DMS 273 (cell line): Measurements from ENCODE around the gene PRPS1L1.

Source experiments
- DNase-seq: peaks from one replicate; lab custom pipeline; 2025; ENCODE audit not compliant: unreplicated experiment; lab: John Stamatoyannopoulos, UW

PRPS1L1 gene

DNA sequence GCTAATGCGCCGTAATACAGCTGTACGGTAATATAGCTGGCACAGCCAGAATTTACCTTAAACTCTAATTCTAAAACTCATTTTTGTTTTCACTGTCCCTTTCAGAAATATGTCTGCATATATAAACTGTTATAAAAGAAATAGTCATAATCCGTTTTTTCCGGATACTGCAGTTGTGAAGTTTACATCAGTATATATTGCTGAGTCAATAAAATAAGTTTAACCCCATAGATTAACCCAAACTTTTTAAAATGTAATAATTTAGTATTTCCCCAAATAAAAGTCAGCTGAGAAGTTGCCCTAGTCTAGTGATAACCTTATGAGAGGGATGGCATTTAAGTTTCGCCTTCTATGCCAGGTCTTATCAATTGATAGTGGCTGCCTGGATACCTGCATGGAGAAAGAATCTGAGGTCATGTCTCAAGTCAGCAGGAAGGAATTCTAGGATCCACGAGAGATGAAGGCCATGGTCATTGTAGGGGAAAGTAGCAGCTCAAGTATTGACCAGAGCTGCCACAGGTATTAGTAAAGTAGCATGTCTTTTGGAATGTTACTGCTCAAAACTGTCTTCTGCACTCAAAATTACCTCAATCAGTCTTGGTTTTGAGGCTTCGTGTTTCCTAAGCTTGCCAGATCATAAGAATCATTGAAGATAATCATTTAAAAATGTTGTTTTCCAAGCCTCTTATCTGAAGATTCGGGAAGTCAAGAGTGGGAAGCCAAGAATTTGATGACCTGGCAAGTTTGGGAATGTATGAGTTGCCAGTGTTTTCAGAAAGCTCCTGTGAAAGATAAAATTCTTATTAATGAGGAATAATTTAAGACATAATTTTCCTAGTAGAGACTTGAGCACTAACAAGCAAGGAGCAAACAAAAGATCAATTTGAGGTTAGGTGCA lies 10.8 kb downstream of the PRPS1L1 start:
- DNase-seq: no peak

DNA sequence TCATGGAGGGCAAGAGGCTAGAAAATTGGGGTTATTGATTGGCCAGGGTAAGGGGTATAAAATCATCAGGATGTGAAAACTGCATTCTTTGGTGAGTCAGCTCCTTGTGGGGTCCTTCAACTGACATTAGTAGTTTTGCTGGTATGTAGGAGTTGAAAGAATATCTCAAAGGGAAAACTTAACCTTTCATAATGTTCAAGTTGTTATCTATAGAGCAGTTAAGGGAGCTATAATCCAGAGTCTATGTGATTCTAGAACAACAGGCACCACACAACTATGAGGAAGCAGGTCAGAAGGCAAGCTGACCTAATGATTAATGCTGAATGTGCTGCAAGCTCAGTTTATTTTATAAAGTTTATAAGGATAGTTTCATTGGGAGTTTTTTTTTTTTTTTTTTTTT lies 13.7 kb downstream of the PRPS1L1 start:
- no peak for DNase-seq

DNA sequence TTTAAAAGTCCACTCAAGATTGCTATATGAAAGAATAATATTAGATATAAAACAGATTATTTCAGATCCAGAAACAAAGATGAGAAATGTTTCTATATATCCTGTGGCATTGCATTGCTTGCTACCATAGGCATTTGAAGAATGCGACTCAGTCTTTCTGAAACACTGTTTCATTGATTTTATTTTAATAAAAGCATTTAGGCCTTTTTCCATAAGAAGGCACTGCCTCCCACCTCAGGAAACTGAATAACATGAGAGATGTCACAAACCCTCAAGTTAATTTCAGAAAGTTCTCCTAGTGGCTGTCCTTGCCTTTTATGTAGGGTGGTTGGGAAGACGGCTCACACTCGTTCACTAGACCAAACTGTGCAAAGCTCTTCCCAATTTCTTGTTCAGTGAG lies 23.3 kb downstream of the PRPS1L1 start:
- DNase-seq: no peak

DNA sequence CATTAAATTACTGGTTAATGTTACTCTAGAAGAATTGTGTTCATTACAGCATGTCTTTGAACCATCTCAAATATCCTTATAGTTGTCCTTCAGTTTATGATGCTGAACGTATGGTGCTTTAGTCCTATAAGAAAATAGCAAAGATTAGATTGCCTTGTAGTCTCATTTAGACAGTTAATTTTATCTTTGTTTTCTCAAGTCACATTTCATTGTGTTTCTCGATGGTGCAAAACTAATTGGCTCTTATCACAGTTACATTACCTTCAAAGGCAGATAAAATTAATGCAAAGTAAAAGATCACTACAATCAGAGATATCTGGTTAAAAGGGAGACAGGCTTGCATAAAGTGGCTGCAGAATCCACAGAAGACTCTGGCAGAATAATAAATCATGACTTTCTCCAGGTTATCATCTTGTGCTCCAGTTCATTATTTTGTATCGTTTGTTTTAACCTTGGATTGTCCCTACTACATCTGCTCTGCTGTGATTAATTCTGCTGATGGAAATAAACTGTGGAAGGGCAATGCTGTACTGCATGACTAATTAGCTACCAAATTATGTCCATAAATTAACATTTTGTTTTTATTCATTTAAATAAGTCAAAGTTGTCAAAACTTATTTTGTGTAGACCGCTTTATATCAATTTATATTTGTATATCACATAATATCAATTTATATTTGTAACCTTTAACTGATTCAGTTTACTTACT lies 24.2 kb downstream of the PRPS1L1 start:
- DNase-seq: no peak

DNA sequence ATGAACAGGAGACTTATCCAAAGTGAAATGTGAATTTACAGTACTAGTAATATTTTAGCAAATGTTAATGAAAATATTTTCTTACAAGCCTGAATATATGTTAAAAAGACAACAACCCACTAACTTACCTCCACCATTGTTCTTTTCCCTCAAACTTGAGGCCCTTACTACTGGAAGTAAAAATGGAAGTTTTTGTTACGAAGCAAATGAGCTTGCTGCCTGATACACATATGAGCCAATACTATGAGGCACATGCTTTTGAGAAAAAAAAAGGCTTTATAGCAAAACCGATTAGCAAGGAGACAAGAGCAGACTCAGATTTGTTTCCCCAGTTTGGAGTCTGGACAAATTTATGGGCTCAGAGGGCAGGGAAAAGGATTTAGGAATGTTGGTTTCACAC lies 29.0 kb downstream of the PRPS1L1 start:
- no peak for DNase-seq

DNA sequence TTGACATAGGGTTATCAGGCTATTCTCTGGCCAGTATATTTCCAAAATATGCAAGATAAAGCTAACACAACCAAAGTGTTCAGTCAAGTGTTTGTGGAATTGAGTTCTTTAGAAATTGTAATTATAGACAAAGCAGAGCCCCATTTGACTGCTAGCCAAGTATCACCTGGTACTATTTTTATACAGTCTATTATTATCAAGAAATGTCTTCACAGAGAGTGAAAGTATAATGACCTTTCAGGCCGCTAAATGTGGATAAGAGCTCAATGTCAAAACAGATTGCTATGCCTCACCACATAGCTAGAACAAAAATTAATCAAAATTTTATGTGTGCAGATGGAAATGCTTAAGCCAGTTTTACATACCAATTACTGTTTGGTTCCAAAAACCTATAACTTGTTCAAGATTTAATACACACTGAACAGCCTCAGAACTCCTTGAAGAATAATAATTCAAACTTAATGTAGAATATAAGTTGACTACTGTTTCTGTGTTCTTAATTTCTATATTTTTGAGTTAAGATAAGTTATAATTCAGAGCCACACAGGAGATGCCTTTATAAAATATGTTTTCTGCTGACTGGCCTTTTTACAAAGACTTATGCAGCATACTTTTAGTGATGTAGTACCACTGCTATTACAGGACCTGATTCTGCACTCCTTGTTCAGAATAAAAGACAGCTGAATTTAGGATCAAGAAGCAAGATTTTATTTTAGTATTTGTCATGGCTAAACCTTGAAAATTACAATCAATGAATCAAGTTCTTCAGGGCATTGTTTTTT lies 31.0 kb downstream of the PRPS1L1 start:
- DNase-seq: no peak

DNA sequence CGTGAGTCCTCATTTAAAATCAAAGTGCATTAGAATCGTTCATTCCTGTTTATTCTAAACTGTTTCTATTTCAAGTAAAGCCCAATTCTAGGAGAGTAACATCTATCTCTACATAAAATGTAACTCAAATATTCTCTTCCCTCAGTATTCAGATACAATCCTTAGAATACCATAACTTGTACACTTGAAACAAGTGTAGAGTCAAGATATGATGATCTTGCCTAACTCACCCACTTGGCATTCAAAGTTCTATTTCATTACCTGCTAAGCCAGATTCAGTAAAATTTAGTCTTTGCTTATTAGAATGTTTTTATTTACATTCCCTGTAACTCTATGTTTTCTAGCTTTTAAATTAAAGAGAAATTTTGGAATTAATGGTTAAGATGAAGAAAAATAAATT lies 31.6 kb downstream of the PRPS1L1 start:
- DNase-seq: no peak

DNA sequence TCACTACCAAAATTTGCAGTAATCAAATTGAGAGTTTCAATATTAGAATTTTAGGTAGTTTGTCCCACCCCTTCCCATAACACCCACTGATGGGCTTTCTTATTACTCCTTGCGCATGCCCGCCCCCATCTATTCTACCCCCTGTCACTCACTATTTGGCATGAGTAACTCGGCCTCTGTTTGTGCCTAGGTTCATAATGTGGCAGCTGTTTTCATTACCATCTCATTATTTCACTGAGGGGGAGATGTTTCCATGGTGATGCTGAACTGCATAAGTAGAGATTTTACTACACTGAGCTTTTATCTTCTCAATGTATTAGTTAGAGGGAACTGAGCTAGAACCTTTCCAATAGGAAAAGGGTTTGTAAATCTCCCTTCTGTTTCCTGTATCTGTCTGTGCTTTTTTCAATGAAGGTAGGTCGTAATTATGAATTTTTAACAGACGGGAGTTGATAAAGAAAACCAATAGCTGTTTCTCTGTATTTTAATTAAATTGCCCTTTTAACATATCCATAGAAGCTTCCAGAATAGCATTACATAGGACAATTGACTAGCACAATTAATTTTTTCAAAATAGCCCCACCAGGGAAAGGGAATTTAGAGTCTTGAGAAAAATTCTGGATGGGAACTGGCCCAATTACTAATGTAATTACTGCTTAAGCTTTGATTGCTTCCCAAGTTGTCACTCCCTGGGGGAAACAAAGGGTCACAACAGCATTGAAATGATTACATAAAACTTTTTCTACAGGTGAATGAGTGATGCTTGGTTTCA lies 33.4 kb downstream of the PRPS1L1 start:
- DNase-seq: peak; percentile 61

DNA sequence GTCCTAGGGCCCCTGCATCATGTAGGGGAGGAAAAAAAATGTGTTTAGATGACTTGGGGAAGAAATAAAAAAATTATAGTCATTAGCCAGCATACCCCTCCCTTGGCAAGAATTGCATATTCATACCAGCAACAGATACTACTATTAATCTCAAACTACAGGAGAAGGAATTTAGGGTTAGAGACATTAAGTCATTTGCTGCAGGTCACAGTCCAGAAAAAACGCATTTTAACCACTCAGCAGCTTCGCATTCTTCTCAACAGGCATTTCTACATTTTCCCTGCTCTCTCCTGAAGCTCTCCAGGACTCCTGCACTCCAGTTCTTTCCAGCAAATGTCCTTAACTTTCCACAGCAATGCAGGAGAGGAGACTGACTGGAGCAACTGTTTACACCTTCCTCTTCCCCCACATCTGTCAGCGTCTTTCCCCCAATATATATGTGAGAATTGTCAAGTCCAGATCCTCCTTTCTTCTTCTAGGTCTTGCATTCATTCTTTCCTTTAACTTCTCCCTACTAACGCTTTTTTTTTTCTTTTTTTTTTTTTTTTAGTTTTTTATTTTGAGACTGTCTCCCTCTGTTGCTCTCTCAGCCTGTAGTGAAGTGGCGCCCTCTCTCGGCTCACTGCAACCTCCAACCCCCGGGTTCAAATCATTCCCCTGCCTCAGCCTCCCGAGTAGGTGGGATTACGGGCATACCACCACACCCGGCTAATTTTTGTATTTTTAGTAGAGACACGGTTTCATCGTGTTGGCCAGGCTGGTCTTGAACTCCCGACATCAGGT lies 35.6 kb downstream of the PRPS1L1 start:
- no peak for DNase-seq

DNA sequence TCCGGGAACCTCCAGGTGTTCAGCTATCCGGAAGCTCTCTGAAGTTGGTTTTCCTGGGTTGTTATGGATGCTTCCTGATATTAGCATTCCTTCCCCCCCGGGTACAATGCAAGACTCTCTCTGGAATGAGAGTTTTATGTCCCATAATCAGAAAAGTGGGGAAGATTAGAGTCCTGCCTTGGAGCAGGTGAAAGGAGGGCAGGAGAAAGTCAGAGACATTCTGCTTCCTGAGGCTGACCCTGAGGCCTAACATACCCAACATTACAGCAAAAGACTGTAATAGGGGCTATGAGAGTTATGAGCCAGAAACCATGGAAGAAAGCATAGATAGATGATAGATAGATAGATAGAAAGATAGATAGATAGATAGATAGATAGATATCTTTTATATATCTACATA lies 36.9 kb downstream of the PRPS1L1 start:
- DNase-seq: no peak

DNA sequence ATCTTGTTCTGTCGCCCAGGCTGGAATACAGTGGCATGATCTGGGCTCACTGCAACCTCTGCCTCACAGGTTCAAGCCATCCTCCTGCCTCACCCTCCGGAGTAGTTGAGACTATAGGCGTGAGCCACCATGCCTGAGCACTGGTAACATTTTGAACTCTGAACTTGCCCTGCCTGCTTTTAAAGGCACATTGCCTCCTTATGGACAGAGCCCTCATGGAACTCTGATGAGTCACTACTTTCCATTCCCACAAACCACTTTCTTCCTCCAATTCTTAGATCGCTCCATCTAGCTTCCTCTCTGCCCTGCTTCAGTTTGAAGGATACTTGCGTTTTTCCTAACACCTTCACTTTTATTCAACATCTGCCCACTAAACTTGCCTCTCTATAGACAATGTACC lies 38.1 kb downstream of the PRPS1L1 start:
- no peak for DNase-seq

DNA sequence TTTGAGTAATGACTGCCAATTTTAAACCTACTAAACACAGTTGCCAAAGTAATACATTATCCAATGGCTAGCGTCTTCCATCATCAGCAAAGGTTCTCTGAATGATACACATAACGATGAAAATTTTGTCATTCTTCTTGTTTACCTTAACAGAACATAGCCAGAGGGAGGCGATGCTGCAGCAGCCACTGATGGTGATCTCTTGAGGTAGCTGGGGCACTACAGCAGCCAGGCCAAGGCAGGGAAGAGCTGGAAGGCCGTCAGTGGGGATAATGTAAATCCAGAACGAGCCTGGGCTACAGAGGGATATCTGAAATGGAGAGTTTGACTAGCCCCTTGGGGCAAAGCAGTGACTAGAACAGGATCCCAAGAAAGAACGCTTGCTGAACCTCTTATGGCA lies 38.8 kb downstream of the PRPS1L1 start:
- DNase-seq: no peak

DNA sequence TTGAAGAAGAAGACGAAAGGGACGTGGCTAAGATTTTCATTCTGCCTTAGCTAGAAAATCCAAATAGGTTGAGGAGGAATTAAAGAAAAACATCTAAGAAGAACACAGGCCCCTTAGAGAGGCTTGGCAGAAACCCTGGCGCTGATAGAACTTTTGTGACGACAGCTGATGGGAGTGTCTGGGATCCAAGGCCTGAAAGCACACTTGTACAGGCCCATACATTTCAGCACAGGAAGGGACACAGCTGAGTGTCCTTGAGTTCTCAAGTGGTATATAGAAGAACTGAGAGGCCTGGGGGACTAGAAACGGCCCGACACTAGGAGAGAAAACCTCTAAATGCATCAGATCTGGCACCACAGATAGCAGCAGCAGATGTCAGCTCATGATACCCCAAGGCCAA lies 39.5 kb downstream of the PRPS1L1 start:
- DNase-seq: no peak

DNA sequence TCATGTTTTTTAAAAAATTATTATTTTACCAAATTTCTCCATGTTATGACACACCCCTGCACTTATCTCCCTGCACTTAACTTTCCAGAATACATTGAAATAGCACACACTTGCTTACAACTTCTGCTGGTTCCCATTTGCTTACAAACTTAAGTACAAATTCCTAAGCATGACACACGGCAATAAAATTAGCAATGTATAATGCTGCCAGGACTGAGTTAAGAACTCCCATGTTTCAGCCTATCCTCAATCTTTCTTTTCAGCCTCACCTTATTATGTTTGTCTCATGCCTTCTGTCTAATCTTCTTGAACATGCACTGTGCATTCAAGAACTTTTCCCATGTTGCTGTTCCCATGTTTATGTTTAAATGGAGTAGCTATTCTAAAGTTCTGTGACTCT lies 40.8 kb downstream of the PRPS1L1 start:
- no peak for DNase-seq

DNA sequence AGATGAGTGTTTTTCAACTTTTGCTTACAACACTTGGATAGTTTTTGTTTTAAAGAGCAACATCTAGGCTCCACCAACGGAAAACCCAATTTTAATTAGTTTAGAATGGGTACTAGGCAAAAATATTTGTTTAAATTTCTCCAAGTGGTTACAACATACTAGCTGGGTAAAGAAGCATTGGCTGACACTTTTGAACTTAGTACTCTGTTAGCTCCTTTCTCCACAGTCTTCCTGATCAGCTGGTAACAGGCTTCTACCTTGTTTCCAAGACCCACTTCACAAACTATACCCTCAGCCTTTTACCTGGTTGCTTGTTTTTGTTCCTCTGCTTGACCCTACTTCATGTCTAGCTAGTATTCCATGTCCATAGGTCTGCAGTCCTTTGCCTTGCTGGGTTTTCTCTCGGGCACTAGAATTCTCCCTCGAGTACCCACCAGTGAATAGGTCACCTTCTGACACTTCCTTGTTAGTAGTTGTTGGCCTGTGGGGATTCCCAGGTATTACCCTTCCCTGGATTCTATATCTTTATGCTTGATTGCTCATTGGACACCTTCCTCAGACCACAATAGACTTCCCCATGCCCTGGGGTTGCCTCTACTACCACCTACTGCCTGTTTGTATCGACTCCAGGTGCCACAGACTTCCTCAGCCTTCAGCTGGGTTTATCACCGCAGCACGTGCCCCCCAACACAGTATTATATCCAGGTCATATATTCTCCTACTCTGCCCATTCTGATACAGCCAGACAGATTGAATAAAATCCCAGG lies 42.0 kb downstream of the PRPS1L1 start:
- no peak for DNase-seq

DNA sequence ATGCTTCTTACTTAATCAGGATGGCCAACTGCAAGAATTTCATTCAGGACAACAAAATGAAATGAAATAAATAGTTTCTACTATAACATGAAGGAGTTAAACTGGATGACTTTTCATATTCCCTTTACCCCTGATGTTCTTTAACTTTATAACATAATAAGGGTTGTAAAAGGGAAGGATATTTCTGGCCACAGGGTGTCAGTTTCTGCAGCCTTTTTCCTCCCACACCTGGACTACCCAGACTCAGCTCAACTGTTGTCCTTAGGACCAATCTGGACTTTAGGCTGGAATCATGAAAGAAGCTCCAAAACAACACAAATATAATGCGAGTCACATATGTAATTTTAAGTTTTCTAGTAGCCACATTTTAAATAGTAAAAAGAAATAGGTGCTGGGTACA lies 43.4 kb downstream of the PRPS1L1 start:
- DNase-seq: no peak

DNA sequence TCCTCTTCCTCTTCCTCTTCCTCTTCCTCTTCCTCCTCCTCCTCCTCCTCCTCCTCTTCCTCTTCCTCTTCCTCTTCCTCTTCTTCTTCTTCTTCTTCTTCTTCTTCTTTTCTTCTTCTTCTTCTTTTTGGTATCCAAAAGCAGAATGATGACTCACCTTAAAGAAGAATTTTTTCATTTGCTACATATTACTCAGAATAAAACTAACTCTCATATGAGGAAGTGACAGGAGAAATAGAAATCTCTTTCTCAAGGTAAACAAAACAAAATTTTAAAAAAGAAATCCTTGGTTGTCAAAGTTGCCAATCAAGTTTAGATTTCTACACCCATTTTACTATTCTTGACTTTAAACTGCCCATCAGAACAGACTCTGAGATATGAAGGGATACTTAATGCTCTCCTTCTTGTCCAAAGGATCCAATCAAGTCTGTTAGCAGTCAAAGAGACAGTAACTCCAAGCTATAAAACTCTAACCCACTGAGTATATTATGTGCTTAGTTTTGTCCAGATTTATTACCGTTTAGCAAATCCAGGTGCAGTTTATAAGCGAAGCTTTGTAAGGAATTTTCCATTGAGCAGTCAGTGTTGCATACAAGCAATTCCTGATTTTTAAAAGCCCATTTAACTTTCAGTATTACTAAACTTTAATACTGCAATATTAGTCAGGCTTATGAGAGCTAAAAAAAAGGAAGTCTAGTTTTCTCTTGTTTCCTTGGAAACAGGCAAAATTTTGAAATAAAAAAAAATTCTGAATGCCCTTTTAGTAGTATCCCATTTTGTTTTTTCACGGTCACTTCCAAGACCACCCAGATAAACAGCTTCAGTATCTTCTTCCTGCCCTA lies 44.2 kb downstream of the PRPS1L1 start:
- no peak for DNase-seq

DNA sequence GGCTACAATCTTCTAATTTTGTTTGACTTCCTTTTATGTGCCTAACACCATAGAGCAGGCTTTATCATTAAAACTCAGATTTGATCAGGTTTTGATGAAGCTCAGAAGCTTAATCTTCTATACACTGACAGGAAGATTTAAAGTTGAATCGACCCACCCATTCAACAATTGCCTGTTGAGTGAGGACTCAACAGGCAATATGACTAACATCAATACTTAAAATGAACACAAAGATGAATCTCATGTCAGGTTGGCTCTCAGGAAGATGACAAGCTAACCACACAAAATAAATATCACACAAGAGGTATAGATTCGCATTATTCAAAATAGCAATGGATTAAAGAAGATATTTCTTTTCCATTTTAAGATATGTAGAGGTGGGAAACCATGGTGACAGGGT lies 50.7 kb downstream of the PRPS1L1 start:
- no peak for DNase-seq
